Activated CD8-positive, alpha-beta memory T cell treated with anti-CD3 and anti-CD28 coated beads, Interleukin-2, amount 50 U/mL, for 24 hours (primary cell): Measurements from ENCODE around the gene NOTCH2.
"Not testable (repeated sequence)": the region's sequence is repeated elsewhere in the genome, so short reads cannot be mapped to it uniquely, and the experiment has no call there.

ENCODE experiments used
- DNase-seq: peaks from one replicate; pipeline ENCODE4 v3.0.0-alpha.2; 2020; ENCODE audit errors: extremely low read depth

The NOTCH2 gene

GRCh38 chr1:120068683-120069066, 787 bp downstream of the NOTCH2 start:
- DNase-seq = not testable (repeated sequence)

DNA sequence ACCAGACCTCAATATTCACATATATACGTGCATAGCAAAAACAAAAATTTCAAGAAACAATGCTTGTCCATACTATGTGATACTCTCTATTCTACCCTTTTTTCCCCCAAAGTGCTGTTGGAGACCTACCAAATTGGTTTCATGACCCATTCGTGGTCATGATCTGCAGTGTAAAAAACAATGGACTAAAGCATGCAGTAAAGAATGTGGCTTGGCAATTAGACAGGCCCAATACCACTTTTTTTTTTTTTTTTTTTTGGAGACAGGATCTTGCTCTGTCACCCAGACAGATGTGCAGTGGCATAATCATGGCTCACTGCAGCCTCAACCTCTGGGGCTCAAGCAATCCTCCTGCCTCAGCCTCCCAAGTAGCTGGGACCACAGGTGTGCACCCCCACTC, 21.3 kb downstream of the NOTCH2 start:
- DNase-seq = not testable (repeated sequence)

DNA sequence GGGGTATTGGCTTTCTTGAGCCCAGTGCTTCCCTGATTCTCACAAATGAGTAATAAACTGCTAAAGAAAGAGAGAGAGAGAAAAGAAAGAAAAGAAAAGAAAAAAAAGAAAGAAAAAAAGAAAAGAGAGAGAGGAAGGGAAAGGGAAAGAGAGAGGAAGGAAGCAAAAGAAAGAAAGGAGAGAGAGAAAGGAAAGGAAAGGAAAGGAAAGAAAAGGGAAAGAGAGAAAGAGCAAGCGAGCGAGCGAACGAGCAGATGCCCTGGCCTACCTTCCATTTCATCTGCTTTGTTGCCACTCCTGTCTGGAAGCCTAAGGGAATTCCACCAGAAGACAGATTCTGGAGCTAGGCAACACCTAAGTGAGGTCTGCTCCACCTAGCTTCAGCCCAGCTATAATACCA, 27.7 kb downstream of the NOTCH2 start:
- not testable (repeated sequence) for DNase-seq

GRCh38 chr1:120032253-120032652, 37.2 kb downstream of the NOTCH2 start:
- DNase-seq = not testable (repeated sequence)

DNA sequence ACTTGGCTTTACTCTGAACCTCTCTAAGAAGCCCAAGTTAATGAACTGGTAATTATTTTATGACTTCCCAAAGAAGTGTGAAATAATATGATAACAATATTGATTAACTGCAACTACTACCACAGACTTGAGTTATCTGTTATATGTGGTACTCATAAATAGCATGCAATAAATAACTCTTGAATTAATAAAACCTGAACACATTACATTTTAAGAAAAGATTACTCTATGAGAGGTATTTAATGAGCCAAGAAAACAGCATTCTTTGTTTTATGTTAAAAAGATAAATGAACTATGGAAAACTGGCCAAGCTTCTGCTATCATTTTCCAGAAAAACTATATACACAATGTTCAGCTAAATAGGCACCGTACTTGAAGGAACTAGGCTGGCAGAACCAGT, 45.7 kb downstream of the NOTCH2 start:
- DNase-seq = not testable (repeated sequence)

DNA sequence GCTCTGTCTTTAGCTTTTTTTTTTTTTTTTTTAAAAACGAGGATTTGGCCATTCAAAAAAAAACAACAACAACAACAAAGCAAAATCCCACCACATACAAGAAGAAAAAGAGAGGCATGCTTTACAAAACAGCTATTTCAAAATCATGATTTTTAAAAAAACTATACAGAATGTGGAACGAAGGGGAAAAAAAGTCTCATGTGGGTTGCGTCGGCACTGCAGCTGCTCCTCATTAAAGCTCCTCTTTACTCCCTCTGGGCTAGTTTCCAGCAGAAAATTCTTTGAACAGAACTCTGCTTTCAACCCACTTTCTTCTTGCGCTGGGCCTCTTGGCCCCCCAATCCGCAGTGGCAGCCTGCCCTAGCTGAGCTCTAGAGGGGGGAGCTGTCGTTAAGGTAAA, 54.5 kb downstream of the NOTCH2 start:
- not testable (repeated sequence) for DNase-seq

DNA sequence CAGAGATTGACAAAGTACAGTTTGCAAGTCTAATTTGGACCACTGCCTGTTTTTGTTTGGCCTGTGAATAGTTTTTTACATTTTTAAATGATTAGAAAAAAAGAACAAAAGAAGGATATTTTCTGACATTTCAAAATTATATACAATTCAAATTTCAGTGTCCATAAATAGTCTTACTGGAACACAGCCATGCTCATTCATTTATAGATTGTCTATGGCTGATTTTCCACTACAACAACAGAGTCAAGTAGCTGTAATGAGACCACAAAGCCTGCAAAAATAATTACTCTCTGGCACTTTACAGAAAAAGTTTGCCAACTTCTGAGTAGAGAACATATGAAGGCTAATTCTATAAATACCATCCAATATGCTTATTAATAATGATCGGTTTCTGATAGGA, 61.1 kb downstream of the NOTCH2 start:
- not testable (repeated sequence) for DNase-seq

- not testable (repeated sequence) for DNase-seq
Observed at GRCh38 chr1:120007850-120008249, 61.6 kb downstream of the NOTCH2 start.

GRCh38 chr1:120001035-120001434, 68.4 kb downstream of the NOTCH2 start:
- not testable (repeated sequence) for DNase-seq

DNA sequence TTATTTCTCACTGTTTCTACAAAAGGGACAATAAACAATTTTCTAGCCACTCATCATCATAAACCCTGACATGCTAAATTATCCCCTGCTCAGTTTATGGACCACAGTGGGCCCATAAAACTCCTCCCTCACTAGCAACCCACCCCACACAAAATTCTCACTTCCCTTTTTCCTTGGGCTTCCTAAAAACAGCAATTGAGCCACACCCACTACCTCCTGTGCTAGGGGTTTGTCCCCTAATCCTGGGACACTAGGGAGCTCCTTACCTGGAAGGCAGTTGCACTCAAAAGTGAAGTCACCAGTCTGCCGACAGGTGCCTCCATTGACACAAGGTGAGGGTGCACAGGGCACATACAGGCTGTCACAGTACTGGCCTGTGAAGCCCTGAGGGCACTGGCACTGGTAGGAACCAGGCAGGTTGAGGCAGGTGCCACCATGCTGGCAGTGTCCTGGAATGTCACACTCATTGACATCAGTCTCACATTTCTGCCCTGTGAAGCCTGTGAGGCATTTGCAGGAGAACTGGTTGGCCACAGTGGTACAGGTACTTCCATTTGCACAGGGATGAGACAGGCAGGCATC, 72.6 kb downstream of the NOTCH2 start:
- not testable (repeated sequence) for DNase-seq

GRCh38 chr1:119995975-119996374, 73.5 kb downstream of the NOTCH2 start:
- not testable (repeated sequence) for DNase-seq

- no peak for DNase-seq
Observed at GRCh38 chr1:119988306-119989062, 81.0 kb downstream of the NOTCH2 start.

DNA sequence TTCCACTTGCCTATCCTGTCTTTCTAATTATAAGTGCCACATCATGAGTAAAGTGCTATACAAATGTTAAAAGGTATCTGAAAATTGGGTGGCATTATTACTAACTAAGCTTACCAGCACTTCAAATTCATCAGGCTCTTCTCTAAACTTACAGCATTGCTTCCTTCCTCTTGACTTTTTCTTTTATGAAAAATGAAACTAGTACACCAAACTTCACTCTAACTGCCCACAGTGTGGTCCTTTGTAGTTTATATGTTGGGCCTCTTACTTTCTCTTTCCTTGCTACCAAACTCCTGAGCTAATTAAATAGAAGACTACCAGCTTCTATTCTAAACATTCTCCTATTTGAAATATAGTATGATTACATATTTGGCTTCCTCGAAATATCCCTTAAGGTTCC, 81.8 kb downstream of the NOTCH2 start:
- DNase-seq = no peak

GRCh38 chr1:119987112-119987511, 82.3 kb downstream of the NOTCH2 start:
- no peak for DNase-seq

DNA sequence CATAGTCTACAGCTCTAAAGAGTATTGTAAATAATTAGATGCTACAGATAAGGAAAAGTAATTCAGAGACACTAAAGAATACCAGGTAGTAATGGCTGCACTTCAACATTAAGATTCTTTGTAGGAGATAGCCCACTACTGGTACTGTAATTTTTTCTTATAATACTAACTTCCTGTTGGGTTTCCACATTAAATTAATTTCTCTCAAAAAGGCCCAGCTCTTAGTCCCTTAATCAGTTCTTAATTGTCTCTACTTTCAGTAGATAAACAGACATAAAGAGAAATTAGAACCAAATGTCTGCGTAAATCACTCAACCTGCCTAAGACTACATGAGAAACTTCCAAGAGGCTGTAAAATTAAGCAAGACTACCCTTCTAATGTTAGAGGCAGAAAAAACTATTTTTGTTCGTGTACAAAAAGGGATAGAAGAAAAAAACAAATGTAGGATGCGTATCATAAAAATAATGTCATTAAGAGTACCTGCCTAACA, 83.4 kb downstream of the NOTCH2 start:
- DNase-seq = no peak

DNA sequence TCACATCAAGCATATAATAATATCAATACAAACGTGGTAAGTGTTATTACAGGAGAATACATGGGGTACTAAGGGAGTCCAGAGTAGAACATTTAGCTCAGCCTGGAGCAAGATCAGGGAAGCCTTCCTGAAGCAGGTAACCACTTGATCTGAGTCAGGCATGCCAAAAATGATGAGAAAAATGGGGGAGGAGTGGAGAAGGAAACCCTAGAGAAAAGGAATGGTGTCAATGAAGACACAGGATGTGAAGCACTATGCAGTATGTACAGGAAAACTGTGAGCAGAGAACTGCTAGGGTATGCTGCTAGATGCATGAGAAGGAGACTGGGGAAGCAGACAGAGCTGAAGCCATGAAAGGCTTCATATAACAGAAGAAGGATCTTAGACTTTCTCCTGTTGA, 84.7 kb downstream of the NOTCH2 start:
- no peak for DNase-seq

- no peak for DNase-seq
Observed at GRCh38 chr1:119981986-119982815, 87.3 kb downstream of the NOTCH2 start.

DNA sequence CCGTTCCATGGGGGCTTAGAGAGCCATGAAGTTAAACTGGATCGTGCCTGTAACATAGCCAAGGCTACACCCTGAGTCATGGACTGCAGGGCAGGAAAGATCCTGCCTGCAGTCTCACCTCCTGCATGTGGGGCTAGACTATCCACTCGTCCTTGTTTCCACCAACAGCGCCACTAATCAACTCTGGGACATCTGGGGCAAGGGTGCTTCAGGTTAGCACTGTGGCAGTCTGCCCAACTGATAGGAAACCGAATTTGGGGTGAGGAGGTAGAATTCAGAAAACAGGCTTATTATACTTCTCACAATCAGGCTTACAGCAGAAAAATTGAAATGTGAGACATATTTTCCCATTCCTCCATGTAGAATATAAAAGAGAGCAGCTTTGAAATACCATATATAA, 88.0 kb downstream of the NOTCH2 start:
- DNase-seq = no peak

- no peak for DNase-seq
Observed at GRCh38 chr1:119978018-119978505, 91.4 kb downstream of the NOTCH2 start.

GRCh38 chr1:119977113-119977736, 92.2 kb downstream of the NOTCH2 start:
- not testable (repeated sequence) for DNase-seq

DNA sequence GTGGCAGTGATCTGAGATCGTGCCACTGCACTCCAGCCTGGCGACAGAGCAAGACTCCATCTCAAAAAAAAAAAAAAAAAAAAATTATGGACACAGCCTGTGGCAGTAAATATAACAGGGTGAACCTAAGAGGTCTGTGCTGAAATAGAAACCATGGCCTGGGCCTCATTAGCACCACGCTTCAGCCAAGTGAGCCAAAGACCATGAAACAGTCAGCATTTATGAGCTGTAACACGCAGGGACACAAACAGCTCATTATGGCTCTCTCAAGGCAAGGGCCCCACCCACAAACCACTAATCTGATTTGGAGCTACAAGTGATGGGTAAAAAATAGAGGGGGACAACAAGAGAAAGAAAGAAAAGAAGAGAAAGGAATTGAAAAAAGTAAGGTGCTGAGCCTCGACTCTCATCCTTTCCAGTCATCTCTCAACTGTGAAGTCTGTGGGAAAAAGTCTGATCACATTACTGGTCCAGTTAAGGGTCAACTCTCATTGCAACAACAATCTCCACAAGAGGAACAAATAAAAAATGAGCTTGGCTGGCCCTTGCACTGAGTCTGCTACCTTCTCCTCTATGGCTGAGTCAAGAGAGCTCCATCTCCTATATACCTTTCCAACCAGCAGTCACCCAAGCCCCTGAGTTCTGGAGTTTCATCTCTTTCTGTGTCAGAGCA, 93.7 kb downstream of the NOTCH2 start:
- not testable (repeated sequence) for DNase-seq
